ENCODE results near the gene SLC6A19. TPM values are rescaled to one million over a fixed set of nuclear protein-coding genes. Genes with fewer than 3 reads are reported as not detected.

The SLC6A19 gene
- polyA plus RNA-seq, 3 donors, result not detected

DNA sequence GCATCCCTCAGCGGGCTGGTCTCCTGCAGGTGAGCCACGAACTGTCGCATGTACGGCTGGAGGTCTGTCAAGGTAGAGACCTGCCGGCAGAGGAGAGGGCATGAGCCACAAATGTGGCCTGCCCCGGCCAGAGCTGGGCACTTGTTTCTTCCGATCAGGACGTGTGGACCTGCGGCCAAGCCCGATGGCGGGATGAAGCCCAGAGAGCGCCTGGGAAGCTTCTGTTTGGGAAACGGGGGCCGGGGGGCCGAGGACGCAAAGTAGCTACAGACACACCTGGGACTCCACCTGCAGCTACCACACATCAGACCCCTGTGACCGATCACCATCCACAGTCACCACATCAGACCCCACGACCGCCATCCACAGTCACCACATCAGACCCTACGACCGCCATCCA lies 70.8 kb downstream of the SLC6A19 start:
- Histone ChIP-seq H3K79me2 (ENCODE audit: insufficient read depth, low read length) (no peaks in the 10 kb centered on the region), H3K27ac (ENCODE audit: low read depth in 1 of 2, low read length in 2 of 2) (no peak overlapping the region), H4K20me1 (ENCODE audit: insufficient read depth, low read length) (no peaks in the 10 kb centered on the region), H3K4me1 (ENCODE audit: control insufficient read depth in 1 of 2, insufficient read depth in 2 of 2, low read length in 2 of 2) (no peaks in the 10 kb centered on the region), H3K9me3 (replicated peaks in 1 of 2; ENCODE audit: control insufficient read depth in 1 of 2, insufficient read depth in 1 of 2, low read length in 2 of 2) (peaks cover 12 to 39% of the 10 kb centered on the region in 2 donors), H3K4me3 (replicated peaks in 1 of 3; ENCODE audit: low read depth in 2 of 3, low read length in 3 of 3) (no peak overlapping the region), H3K27me3 (ENCODE audit: control insufficient read depth in 2 of 2, insufficient read depth in 2 of 2, low read length in 2 of 2) (no peaks in the 10 kb centered on the region), H2AFZ (ENCODE audit: insufficient read depth, low read depth, low read length, poor library complexity, severe bottlenecking) (no peak overlapping the region), H3K9ac (ENCODE audit: insufficient read depth, low read length, poor library complexity, severe bottlenecking) (no peak overlapping the region), H3K36me3 (replicated peaks in 1 of 2; ENCODE audit: control insufficient read depth in 1 of 2, insufficient read depth in 2 of 2, low read length in 2 of 2) (no peaks in the 10 kb centered on the region), H3K4me2 (replicated peaks; ENCODE audit: extremely low read depth, low read length, poor library complexity, severe bottlenecking) (no peak overlapping the region)
- intact Hi-C loops (cut with micrococcal nuclease), result no loop called here
- Mint-ChIP-seq H3K9me3 (peaks cover 15 to 34% (median 21%) of the 10 kb centered on the region in 7 donors), H3K27me3 (ENCODE audit: low read depth in 3 of 3) (peaks cover 0 to 5% (median 2%) of the 10 kb centered on the region in 3 donors), H3K27ac (no peak overlapping the region), H3K36me3 (no peaks in the 10 kb centered on the region), H3K4me3 (no peak overlapping the region), H3K4me1 (no peaks in the 10 kb centered on the region)
- no peak for TF ChIP-seq CTCF (IDR thresholded peaks at IDR 0.05)
- DNase-seq, result no peak
- WGBS (ENCODE audit: insufficient coverage), result 96% methylated on average over 12 of the region's 21 CpGs

DNA sequence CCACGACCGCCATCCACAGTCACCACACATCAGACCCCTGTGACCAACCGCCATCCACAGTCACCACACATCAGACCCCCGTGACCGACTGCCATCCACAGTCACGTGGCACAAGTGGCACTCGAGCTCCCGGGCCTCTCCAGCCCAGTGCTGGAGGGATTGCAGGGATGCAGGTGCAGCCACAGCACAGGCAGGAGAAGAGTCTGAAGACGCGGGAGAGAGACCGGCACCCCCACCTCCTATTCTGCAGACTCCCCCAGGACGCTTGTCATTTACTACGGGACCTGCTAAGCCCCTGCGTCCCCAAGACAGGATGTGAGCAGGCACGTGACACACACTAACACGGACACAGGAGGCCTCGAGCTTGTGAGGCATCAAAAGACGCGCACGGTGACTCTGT lies 72.3 kb downstream of the SLC6A19 start:
- H4K20me1 ChIP-seq (ENCODE audit: insufficient read depth, low read length), result no peaks in the 10 kb centered on the region
- WGBS (ENCODE audit: insufficient coverage), result 92% methylated on average over 15 of the region's 20 CpGs
- no peak overlapping the region for H2AFZ ChIP-seq (ENCODE audit: insufficient read depth, low read depth, low read length, poor library complexity, severe bottlenecking)
- H3K79me2 ChIP-seq (ENCODE audit: insufficient read depth, low read length), result no peaks in the 10 kb centered on the region
- no peak overlapping the region for H3K4me3 ChIP-seq (replicated peaks in 1 of 3; ENCODE audit: low read depth in 2 of 3, low read length in 3 of 3)
- H3K4me1 Mint-ChIP-seq, result no peaks in the 10 kb centered on the region
- H3K9me3 ChIP-seq (replicated peaks in 1 of 2; ENCODE audit: control insufficient read depth in 1 of 2, insufficient read depth in 1 of 2, low read length in 2 of 2), result peaks cover 22 to 53% of the 10 kb centered on the region in 2 donors
- H3K9me3 Mint-ChIP-seq, result peaks cover 24 to 48% (median 34%) of the 10 kb centered on the region in 7 donors
- no peak overlapping the region for H3K4me2 ChIP-seq (replicated peaks; ENCODE audit: extremely low read depth, low read length, poor library complexity, severe bottlenecking)
- no peak overlapping the region for H3K27ac ChIP-seq (ENCODE audit: low read depth in 1 of 2, low read length in 2 of 2)
- no peak for DNase-seq
- H3K9ac ChIP-seq (ENCODE audit: insufficient read depth, low read length, poor library complexity, severe bottlenecking), result no peak overlapping the region
- intact Hi-C loops (cut with micrococcal nuclease), result no loop called here
- no peaks in the 10 kb centered on the region for H3K36me3 ChIP-seq (replicated peaks in 1 of 2; ENCODE audit: control insufficient read depth in 1 of 2, insufficient read depth in 2 of 2, low read length in 2 of 2)
- H3K27me3 ChIP-seq (ENCODE audit: control insufficient read depth in 2 of 2, insufficient read depth in 2 of 2, low read length in 2 of 2), result no peaks in the 10 kb centered on the region
- no peak overlapping the region for H3K4me3 Mint-ChIP-seq
- no peaks in the 10 kb centered on the region for H3K36me3 Mint-ChIP-seq
- H3K27ac Mint-ChIP-seq, result no peak overlapping the region
- no peaks in the 10 kb centered on the region for H3K4me1 ChIP-seq (ENCODE audit: control insufficient read depth in 1 of 2, insufficient read depth in 2 of 2, low read length in 2 of 2)
- no peak for TF ChIP-seq CTCF (IDR thresholded peaks at IDR 0.05)
- H3K27me3 Mint-ChIP-seq (ENCODE audit: low read depth in 3 of 3), result peaks cover 0 to 7% (median 2%) of the 10 kb centered on the region in 3 donors

All from CD14-positive monocyte (primary cell).